ENCODE results near the gene TTYH2.

The TTYH2 gene

DNA sequence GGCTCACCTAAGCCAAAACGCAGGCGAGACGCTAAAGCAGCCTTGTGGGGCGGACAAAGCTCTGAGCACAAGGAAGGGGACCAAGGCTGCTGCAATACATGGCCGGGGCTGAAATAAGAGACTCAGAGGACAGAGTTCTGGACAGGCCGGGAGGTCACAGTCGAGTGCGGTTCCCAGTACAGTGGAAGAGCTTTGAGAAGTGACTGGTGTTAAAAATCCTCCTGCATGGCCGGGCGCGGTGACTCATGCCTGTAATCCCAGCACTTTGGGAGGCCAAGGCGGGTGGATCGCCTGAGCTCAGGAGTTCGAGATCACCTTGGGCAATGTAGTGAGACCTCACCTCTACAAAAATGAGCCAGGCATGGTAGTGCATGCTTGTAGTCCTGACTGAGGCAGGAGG lies 10.5 kb downstream of the TTYH2 start:
- H3K36me3 Mint-ChIP-seq (ENCODE audit: low read depth) = peaks cover 35% of the 10 kb centered on the region
- H3K9me3 Mint-ChIP-seq = no peaks in the 10 kb centered on the region
- no peak overlapping the region for H3K4me3 Mint-ChIP-seq
- peaks cover 33% of the 10 kb centered on the region for H3K4me1 Mint-ChIP-seq
- H3K27me3 Mint-ChIP-seq (ENCODE audit: low read depth) = peaks cover 12% of the 10 kb centered on the region
- no peak overlapping the region for H3K27ac Mint-ChIP-seq
- TF ChIP-seq, protein P1, sequence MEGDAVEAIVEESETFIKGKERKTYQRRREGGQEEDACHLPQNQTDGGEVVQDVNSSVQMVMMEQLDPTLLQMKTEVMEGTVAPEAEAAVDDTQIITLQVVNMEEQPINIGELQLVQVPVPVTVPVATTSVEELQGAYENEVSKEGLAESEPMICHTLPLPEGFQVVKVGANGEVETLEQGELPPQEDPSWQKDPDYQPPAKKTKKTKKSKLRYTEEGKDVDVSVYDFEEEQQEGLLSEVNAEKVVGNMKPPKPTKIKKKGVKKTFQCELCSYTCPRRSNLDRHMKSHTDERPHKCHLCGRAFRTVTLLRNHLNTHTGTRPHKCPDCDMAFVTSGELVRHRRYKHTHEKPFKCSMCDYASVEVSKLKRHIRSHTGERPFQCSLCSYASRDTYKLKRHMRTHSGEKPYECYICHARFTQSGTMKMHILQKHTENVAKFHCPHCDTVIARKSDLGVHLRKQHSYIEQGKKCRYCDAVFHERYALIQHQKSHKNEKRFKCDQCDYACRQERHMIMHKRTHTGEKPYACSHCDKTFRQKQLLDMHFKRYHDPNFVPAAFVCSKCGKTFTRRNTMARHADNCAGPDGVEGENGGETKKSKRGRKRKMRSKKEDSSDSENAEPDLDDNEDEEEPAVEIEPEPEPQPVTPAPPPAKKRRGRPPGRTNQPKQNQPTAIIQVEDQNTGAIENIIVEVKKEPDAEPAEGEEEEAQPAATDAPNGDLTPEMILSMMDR (IDR thresholded peaks at IDR 0.05; ENCODE audit: unreplicated experiment in 3 of 3) = no peak

DNA sequence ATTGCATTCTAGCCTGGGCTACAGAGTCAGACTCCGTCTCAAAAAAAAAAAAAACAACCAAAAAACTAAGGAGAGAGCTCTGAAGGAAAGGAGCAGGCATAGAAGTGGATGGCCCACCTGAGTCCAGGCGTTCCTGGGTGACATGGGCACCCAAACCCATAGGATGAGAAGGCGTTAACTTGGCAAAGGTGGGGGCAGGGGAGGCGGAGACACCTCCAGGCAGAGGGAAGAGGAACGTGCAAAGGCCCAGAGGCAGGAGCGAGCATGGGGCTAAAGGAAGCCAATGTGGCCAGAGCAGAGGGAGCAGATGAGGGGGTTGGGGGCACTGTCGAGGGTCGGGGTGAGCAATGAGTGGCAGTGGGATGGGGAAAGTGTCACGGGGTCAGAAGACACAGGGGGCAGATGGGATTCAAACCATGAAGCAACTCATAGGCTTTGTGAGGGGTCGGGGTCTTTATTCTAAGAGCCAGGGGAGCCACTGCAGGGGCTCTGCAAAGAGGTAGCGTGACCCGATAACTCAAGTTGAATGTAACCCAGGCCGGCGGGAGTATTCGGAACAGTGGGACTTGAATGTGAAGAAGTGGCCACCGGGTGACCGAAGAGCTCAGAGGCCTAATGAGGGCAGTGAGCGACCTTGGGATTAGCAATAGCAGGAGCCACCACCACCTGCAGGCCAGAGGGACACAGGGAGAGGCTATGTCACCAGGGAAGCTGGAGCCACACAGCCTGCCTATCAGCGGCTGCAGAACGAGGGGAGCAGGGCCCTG lies 11.8 kb downstream of the TTYH2 start:
- peaks cover 11% of the 10 kb centered on the region for H3K27me3 Mint-ChIP-seq (ENCODE audit: low read depth)
- TF ChIP-seq, protein P1 (IDR thresholded peaks at IDR 0.05; ENCODE audit: unreplicated experiment in 3 of 3) = no peak
- H3K9me3 Mint-ChIP-seq = no peaks in the 10 kb centered on the region
- H3K4me3 Mint-ChIP-seq = no peak overlapping the region
- peaks cover 36% of the 10 kb centered on the region for H3K36me3 Mint-ChIP-seq (ENCODE audit: low read depth)
- H3K4me1 Mint-ChIP-seq = peaks cover 27% of the 10 kb centered on the region
- no peak overlapping the region for H3K27ac Mint-ChIP-seq

DNA sequence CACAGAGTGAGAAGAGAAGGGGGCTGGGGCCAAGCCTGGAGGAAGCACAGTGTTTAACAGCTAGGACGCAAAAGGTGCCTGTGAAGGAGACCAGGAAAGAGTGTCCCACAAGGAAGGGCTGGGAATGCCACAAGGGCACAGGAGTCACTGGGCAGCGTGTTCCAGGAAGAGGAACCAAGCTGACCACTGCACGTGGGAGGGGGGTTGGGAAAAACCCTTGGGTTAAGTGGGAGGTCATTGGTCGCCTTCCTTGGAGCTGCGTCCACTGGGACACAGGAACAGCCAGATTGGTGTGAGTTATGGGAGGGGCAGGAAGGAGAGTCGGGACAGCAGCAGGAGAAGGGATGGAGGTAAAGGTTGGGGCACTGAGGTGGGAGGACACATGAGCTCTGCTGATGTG lies 12.9 kb downstream of the TTYH2 start:
- TF ChIP-seq, protein P1 (IDR thresholded peaks at IDR 0.05; ENCODE audit: unreplicated experiment in 3 of 3) = no peak
- Mint-ChIP-seq H3K27me3 (ENCODE audit: low read depth) (peaks cover 11% of the 10 kb centered on the region), H3K36me3 (ENCODE audit: low read depth) (peaks cover 36% of the 10 kb centered on the region), H3K9me3 (no peaks in the 10 kb centered on the region), H3K4me1 (peaks cover 27% of the 10 kb centered on the region), H3K4me3 (no peak overlapping the region), H3K27ac (peak overlapping the region in 1 of 3 experiments; percentile 52)

DNA sequence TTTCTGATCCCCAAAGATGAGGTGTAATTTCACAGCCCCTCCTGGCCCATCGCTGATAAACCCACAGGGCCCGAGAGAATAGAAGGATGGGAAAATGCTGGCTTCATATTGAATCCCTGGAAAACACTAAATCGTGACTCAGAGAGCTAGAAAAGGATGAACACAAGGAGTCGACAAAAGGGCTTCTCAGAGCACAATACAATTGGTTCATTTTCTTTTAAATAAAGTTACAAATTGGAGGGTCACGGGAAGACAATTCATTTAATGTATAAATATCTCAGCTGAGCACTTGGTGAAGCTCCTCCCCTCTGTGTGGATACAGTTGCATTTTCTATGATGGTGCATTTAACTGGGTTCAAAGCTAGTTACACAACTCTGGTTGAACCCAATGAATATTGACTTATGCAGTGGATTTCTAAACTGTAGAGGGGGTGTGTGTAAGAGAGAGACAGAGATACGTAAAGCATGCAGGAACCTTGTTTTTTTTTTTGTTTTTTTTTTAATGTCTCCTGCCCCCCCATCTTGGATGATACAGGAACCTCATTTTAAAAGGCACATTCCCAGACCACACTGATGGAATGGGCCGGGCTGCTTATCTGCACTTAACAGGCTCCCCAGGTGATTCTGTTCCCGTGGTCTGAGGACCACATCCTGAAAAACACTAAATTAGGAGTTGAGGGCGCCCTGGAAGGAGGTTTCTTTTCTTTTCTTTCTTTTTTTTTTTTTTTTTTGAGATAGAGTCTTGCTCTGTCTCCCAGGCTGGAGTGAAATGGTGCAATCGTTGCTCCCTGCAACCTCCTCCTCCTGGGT lies 14.1 kb downstream of the TTYH2 start:
- Mint-ChIP-seq H3K4me1 (peaks cover 33% of the 10 kb centered on the region), H3K27ac (peak overlapping the region in 1 of 3 experiments; percentile 53), H3K27me3 (ENCODE audit: low read depth) (peaks cover 11% of the 10 kb centered on the region), H3K4me3 (no peak overlapping the region), H3K36me3 (ENCODE audit: low read depth) (peaks cover 36% of the 10 kb centered on the region), H3K9me3 (no peaks in the 10 kb centered on the region)
- TF ChIP-seq, protein P1 (IDR thresholded peaks at IDR 0.05; ENCODE audit: unreplicated experiment in 3 of 3) = no peak

DNA sequence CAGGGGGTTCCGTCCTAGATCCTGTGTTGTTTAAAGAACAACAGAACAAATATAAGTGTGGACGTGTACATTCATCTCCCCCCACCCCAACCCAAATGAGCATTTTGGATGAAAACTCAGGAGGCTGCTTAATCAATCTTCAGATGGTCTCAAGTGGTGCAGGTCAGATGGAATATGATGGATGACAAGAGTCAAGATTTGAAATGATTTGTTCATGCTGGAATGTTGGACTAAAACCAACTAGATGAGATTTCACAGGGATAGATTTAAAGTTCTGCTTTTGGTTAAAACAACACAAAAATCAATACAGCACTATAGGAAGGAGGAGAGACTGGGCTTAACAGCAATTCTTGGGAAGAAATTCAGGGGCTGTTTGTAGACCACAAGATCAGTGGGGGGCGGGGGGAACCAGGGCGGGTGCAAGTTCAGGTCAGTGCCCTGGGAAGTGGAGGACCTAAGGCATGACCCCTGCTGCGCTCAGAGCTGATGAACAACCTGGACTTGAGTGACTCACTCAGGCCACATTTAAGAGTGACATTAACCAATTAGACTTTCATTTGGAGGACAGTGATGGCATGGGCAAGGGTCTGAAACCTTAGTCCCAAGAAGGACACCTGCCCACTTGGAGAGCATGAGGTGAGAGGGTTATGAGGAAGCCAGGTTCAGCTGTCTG lies 15.1 kb downstream of the TTYH2 start:
- H3K27me3 Mint-ChIP-seq (ENCODE audit: low read depth) = peaks cover 11% of the 10 kb centered on the region
- peaks cover 32% of the 10 kb centered on the region for H3K36me3 Mint-ChIP-seq (ENCODE audit: low read depth)
- H3K4me3 Mint-ChIP-seq = no peak overlapping the region
- H3K9me3 Mint-ChIP-seq = no peaks in the 10 kb centered on the region
- H3K4me1 Mint-ChIP-seq = peaks cover 40% of the 10 kb centered on the region
- no peak overlapping the region for H3K27ac Mint-ChIP-seq
- TF ChIP-seq, protein P1 (IDR thresholded peaks at IDR 0.05; ENCODE audit: unreplicated experiment in 3 of 3) = no peak

Data from nephron (organoid).